Suprapubic skin (tissue), 3 donors: Measurements from ENCODE around the gene PTPRN2.

Experiments
- CTCF ChIP-seq, 2 donors: fragments of 200-600 bp in 1 of 2; fragments of 450-650 bp in 1 of 2; sonication (generic) in 1 of 2; IDR thresholded peaks; one replicate each; pipeline ENCODE4 v1.5.1; 2016 to 2019; ENCODE audit warnings: antibody characterized with exemption in 2 of 2, mild to moderate bottlenecking in 1 of 2, moderate library complexity in 1 of 2
- POLR2A ChIP-seq, 2 donors: fragments of 450-650 bp; IDR thresholded peaks; one replicate each; pipeline ENCODE4 v1.6.1; 2017; ENCODE audit warnings: antibody characterized with exemption in 2 of 2, mild to moderate bottlenecking in 2 of 2, moderate library complexity in 2 of 2

GRCh38 chr7:157841773-157842370 is 745.8 kb downstream of the PTPRN2 start:
- TF ChIP-seq CTCF (IDR thresholded peaks at IDR 0.05) = no peak
- TF ChIP-seq POLR2A (IDR thresholded peaks at IDR 0.05) = no peak
